Kidney (tissue), 14 donors: ENCODE measurements around the gene ZBTB11. TPM values are rescaled to one million over a fixed set of nuclear protein-coding genes. Genes with fewer than 3 reads are reported as not detected.

Source experiments
- DNase-seq, 5 donors: peaks; one replicate each; pipeline ENCODE4 v3.0.0-alpha.2; 2013 to 2020
- FAIRE-seq: peaks from 2 replicates; lab custom pipeline; 2012; peaks lifted over from hg19 to GRCh38; lab: Jason Lieb, UNC
- H3K27ac ChIP-seq, 2 donors: one replicate each; pipeline ENCODE4 v1.7.0; 2013; ENCODE audit warnings: low read depth in 2 of 2, low read length in 2 of 2, inconsistent platforms in 1 of 2
- H3K27me3 ChIP-seq: one replicate; pipeline ENCODE4 v1.7.1; 2013; ENCODE audit warnings: low read length, inconsistent platforms; ENCODE audit not compliant: control insufficient read depth, insufficient read depth
- H3K36me3 ChIP-seq, 3 donors: one replicate each; pipeline versions ENCODE4 v1.7.0 to v1.7.1; 2013; ENCODE audit warnings: low read length in 3 of 3, control low read depth in 1 of 3, inconsistent platforms in 1 of 3; ENCODE audit not compliant: insufficient read depth in 3 of 3, control insufficient read depth in 2 of 3
- H3K4me1 ChIP-seq, 3 donors: one replicate each; pipeline versions ENCODE4 v1.7.0 to v1.7.1; 2013; ENCODE audit warnings: low read length in 3 of 3, inconsistent platforms in 1 of 3, low read depth in 1 of 3; ENCODE audit not compliant: control insufficient read depth in 2 of 3, insufficient read depth in 2 of 3
- H3K4me3 ChIP-seq, 3 donors: one replicate each; pipeline versions ENCODE4 v1.7.0 to v1.8.1; 2013; ENCODE audit warnings: low read length in 3 of 3, control low read depth in 1 of 3, inconsistent platforms in 1 of 3
- H3K9ac ChIP-seq, 3 donors: one replicate each; pipeline versions ENCODE4 v1.7.0 to v1.7.1; 2013; ENCODE audit warnings: low read length in 3 of 3, control low read depth in 1 of 3, inconsistent platforms in 1 of 3
- H3K9me3 ChIP-seq, 3 donors: one replicate each; pipeline versions ENCODE4 v1.7.0 to v1.7.1; 2013; ENCODE audit warnings: low read length in 3 of 3, control low read depth in 1 of 3, inconsistent platforms in 1 of 3; ENCODE audit not compliant: control insufficient read depth in 2 of 3, insufficient read depth in 1 of 3
- intact Hi-C: fragments of 100-400 bp; cut with DNase I; formaldehyde crosslinking; loops from one replicate; pipeline ENCODE4 v1.11.1; 2022
- polyA plus RNA-seq: library from polyadenylated mRNA; stranded (reverse); fragments of 350-450 nt; fragmentation: Illumina TruSeq; extraction: RNeasy Lipid Tissue Mini Kit (QIAGEN cat#74804); gene quantifications from one replicate; pipeline ENCODE4 v1.2.3, GENCODE V29; 2014; ENCODE audit warnings: low read depth, low replicate concordance; ENCODE audit not compliant: insufficient read depth
- total RNA-seq: library from RNA; stranded (reverse); fragmentation: NEBNext Ultra II Directional; extraction: Animal tissue kit (Norgen Biotek cat#: 25700); gene quantifications from one replicate; pipeline ENCODE4 v1.2.1, GENCODE V29; 2021
- TF ChIP-seq, protein P1 (sequence below): IDR thresholded peaks from 3 replicates; pipeline ENCODE4 v1.5.1; 2012; ENCODE audit warnings: mild to moderate bottlenecking, moderate library complexity, borderline replicate concordance; ENCODE audit not compliant: insufficient read depth; ENCODE audit errors: extremely low read depth
- donor health status: control.
- donor health status: control.
- donor health status: control.
- donor health status: control.
- donor health status: control.
- donor health status: DM: yes; HTN: yes; CAD: no.
- donor health status: Normal renal cell carcinoma (clear cell type).

The ZBTB11 gene
- total and polyA plus RNA-seq, 2 donors from 2014 or later = 4.7 to 14.1 TPM

GRCh38 chr3:101690972-101691371, 14.0 kb upstream of the ZBTB11 start:
- no peaks in the 10 kb centered on the region for H3K36me3 ChIP-seq
- H3K27ac ChIP-seq = no peak overlapping the region
- H3K9ac ChIP-seq = no peak overlapping the region
- DNase-seq (no peak), FAIRE-seq (no peak)
- intact Hi-C loops = no loop called here
- peaks cover 0 to 7% (median 0%) of the 10 kb centered on the region in 3 donors for H3K4me1 ChIP-seq
- no peak overlapping the region for H3K4me3 ChIP-seq
- H3K9me3 ChIP-seq = no peaks in the 10 kb centered on the region
- H3K27me3 ChIP-seq = no peaks in the 10 kb centered on the region
- TF ChIP-seq, protein P1, sequence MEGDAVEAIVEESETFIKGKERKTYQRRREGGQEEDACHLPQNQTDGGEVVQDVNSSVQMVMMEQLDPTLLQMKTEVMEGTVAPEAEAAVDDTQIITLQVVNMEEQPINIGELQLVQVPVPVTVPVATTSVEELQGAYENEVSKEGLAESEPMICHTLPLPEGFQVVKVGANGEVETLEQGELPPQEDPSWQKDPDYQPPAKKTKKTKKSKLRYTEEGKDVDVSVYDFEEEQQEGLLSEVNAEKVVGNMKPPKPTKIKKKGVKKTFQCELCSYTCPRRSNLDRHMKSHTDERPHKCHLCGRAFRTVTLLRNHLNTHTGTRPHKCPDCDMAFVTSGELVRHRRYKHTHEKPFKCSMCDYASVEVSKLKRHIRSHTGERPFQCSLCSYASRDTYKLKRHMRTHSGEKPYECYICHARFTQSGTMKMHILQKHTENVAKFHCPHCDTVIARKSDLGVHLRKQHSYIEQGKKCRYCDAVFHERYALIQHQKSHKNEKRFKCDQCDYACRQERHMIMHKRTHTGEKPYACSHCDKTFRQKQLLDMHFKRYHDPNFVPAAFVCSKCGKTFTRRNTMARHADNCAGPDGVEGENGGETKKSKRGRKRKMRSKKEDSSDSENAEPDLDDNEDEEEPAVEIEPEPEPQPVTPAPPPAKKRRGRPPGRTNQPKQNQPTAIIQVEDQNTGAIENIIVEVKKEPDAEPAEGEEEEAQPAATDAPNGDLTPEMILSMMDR = no peak

DNA sequence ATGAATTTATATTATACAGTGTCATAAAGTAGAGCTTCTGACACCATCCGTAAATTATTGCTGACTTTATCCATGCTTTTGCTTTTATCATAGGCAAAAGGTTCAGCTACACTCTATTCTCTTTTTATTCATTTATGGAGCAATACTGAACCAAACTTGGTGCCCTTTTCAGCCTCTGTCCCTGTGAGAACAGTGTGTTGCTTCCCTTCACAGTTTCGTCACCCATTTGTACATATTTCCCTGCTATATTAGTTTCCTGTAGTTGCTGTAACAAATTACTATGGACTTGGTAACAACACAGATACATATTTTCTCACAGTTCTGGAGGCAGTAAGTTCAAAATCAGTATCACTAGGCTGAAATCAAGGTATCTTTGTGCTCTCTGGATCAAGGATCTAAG, 12.4 kb upstream of the ZBTB11 start:
- Histone ChIP-seq H3K36me3 (peaks cover 0 to 8% (median 3%) of the 10 kb centered on the region in 3 donors), H3K4me1 (peaks cover 0 to 8% (median 0%) of the 10 kb centered on the region in 3 donors), H3K4me3 (no peak overlapping the region), H3K9me3 (no peaks in the 10 kb centered on the region), H3K9ac (no peak overlapping the region), H3K27me3 (no peaks in the 10 kb centered on the region), H3K27ac (no peak overlapping the region)
- FAIRE-seq (no peak), DNase-seq (no peak)
- TF ChIP-seq, protein P1 = no peak
- intact Hi-C loops = no loop called here

DNA sequence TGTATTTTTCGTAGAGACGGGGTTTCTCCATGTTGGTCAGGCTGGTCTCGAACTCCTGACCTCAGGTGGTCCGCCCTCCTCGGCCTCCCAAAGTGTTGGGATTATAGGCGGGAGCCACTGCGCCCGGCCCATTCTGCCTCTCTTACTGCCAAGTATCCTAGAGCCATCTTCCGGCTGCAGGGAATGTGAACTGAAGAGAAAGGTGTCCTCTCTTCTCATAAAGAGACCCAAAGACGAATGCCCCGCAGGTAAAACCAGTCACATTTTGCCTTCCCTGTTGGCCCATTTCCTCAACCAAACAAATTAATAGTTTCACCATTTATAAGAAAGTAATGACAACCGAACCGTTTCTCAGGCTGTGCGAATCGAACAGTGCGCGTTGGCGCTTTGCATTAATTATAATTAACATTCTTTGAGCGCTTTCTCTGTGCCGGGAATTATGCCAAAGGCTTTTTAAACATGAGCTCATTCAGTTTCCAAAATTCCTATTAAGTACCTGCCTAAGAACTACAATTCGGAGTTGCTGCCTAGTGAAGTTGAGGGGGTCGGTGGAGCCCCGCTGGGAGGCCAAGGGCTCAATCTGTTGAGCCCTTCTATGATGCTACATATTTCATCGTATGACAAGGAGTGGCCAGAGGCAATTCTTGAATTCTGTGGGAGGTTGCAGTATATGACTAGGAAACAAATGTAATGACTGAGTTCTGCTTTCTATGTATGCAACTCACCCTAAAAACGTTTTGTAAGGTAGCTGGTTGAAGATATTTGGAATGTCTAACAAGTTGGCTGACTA, 10.4 kb upstream of the ZBTB11 start:
- peak in 2 of 5 donors; percentile 43 to 64 for DNase-seq
- Histone ChIP-seq H3K4me3 (peak overlapping the region; percentile 94 to 100 (median 98)), H3K4me1 (peaks cover 0 to 8% (median 4%) of the 10 kb centered on the region in 3 donors), H3K9me3 (no peaks in the 10 kb centered on the region), H3K27ac (peak overlapping the region; percentile 76 to 96), H3K36me3 (peaks cover 1 to 13% (median 3%) of the 10 kb centered on the region in 3 donors), H3K27me3 (no peaks in the 10 kb centered on the region), H3K9ac (peak overlapping the region in 2 of 3 donors; percentile 100)
- TF ChIP-seq, protein P1 = no peak
- intact Hi-C loops = no loop called here
- FAIRE-seq = no peak
